IMR-90 (cell line): ENCODE results near the gene WDR27. TPM values are rescaled to one million over a fixed set of nuclear protein-coding genes. Genes with fewer than 3 reads are reported as not detected.

ENCODE experiments used
- ATAC-seq: fragments of 200-7000 bp; cut with Tn5 transposase; 2 replicates; pipeline ENCODE4 v1.9.1; 2020; ENCODE audit warnings: low read depth, mild to moderate bottlenecking, moderate library complexity
- BruUV-seq: library from RNA; stranded (reverse); fragments of 400-500 nt; replicated peaks from 2 replicates; lab custom pipeline; 2021; lab: Mats Ljungman, UMichigan
- CTCF ChIA-PET: fragments of 300-600 bp; formaldehyde crosslinking; extraction: SDS; loops from one replicate; lab custom pipeline; 2021; ENCODE audit warnings: antibody characterized with exemption; lab: Yijun Ruan, JAX
- POLR2A ChIA-PET: fragments of 300-600 bp; sonication (Branson Sonifier 250); formaldehyde crosslinking; loops from one replicate; lab custom pipeline; 2022; ENCODE audit warnings: antibody characterized with exemption; ENCODE audit not compliant: unreplicated experiment; lab: Charles Lee
- DNase-seq: peaks from one replicate; pipeline ENCODE4 v3.0.0; 2013
- H2AFZ ChIP-seq: replicated peaks from 2 replicates; pipeline ENCODE3; 2013; ENCODE audit warnings: low read length, mild to moderate bottlenecking; ENCODE audit not compliant: poor library complexity
- H2AK5ac ChIP-seq: 2 replicates; pipeline ENCODE4 v1.6.1; 2013; ENCODE audit warnings: low read depth, low read length, inconsistent platforms
- H2AK9ac ChIP-seq: replicated peaks from 2 replicates; pipeline ENCODE3; 2013; ENCODE audit warnings: mild to moderate bottlenecking, low read depth, low read length, moderate library complexity; ENCODE audit not compliant: poor library complexity
- H2BK120ac ChIP-seq: 2 replicates; pipeline ENCODE4 v1.6.1; 2013; ENCODE audit warnings: low read depth, low read length, inconsistent platforms
- H2BK15ac ChIP-seq: 3 replicates; pipeline ENCODE4 v1.6.1; 2013; ENCODE audit warnings: low read depth, low read length, inconsistent platforms
- H2BK20ac ChIP-seq: 2 replicates; pipeline ENCODE4 v1.6.1; 2013; ENCODE audit warnings: low read depth, mild to moderate bottlenecking, inconsistent platforms, low read length, moderate library complexity
- H2BK5ac ChIP-seq: 2 replicates; pipeline ENCODE4 v1.6.1; 2013; ENCODE audit warnings: mild to moderate bottlenecking, low read depth, low read length, inconsistent platforms; ENCODE audit not compliant: poor library complexity, severe bottlenecking
- H3K14ac ChIP-seq: replicated peaks from 2 replicates; pipeline ENCODE4 v1.6.1; 2013; ENCODE audit warnings: low read depth, low read length, inconsistent platforms
- H3K18ac ChIP-seq: 2 replicates; pipeline ENCODE4 v1.6.1; 2013; ENCODE audit warnings: low read depth, low read length, control low read depth
- H3K23ac ChIP-seq: 2 replicates; pipeline ENCODE4 v1.6.1; 2013; ENCODE audit warnings: low read depth, low read length, inconsistent platforms
- H3K27ac ChIP-seq: 2 replicates; pipeline ENCODE4 v1.5.1; 2013; ENCODE audit warnings: mild to moderate bottlenecking, control low read depth, low read length; ENCODE audit not compliant: insufficient read depth
- H3K27me3 ChIP-seq: 2 replicates; pipeline ENCODE4 v1.6.1; 2013; ENCODE audit warnings: low read length; ENCODE audit not compliant: control insufficient read depth, insufficient read depth
- H3K36me3 ChIP-seq: 2 replicates; pipeline ENCODE4 v1.6.1; 2013; ENCODE audit warnings: low read length, mixed read lengths; ENCODE audit not compliant: control insufficient read depth, insufficient read depth
- H3K4ac ChIP-seq: 2 replicates; pipeline ENCODE4 v1.6.1; 2013; ENCODE audit warnings: low read depth, low read length, inconsistent platforms
- H3K4me1 ChIP-seq: 2 replicates; pipeline ENCODE4 v1.6.1; 2013; ENCODE audit warnings: low read length, mixed read lengths; ENCODE audit not compliant: control insufficient read depth, insufficient read depth
- H3K4me2 ChIP-seq: 2 replicates; pipeline ENCODE4 v1.6.1; 2013; ENCODE audit warnings: low read depth, mild to moderate bottlenecking, control low read depth, low read length, moderate library complexity
- H3K4me3 ChIP-seq: 2 replicates; pipeline ENCODE4 v1.5.1; 2013; ENCODE audit warnings: low read depth, mild to moderate bottlenecking, control low read depth, low read length, moderate library complexity; ENCODE audit not compliant: insufficient read depth
- H3K56ac ChIP-seq: 2 replicates; pipeline ENCODE4 v1.6.1; 2013; ENCODE audit warnings: low read length, inconsistent platforms; ENCODE audit not compliant: insufficient read depth; ENCODE audit errors: extremely low read depth
- H3K79me1 ChIP-seq, 2 experiments: 2 replicates each; pipeline ENCODE4 v1.6.1; 2013; ENCODE audit warnings: low read length in 2 of 2, inconsistent platforms in 1 of 2, low read depth in 1 of 2
- H3K9ac ChIP-seq: 2 replicates; pipeline ENCODE4 v1.6.1; 2013; ENCODE audit warnings: low read depth, low read length, control low read depth
- H3K9me1 ChIP-seq: 2 replicates; pipeline ENCODE4 v1.6.1; 2013; ENCODE audit warnings: low read length, inconsistent platforms; ENCODE audit not compliant: insufficient read depth
- H3K9me3 ChIP-seq: 2 replicates; pipeline ENCODE4 v1.6.1; 2013; ENCODE audit warnings: low read length; ENCODE audit not compliant: control insufficient read depth, insufficient read depth
- H4K20me1 ChIP-seq: 2 replicates; pipeline ENCODE4 v1.6.1; 2013; ENCODE audit warnings: low read length, inconsistent platforms; ENCODE audit not compliant: insufficient read depth
- H4K5ac ChIP-seq: 2 replicates; pipeline ENCODE4 v1.6.1; 2013; ENCODE audit warnings: mild to moderate bottlenecking, low read depth, low read length, control low read depth
- H4K8ac ChIP-seq, 2 experiments: 2 replicates each; pipeline ENCODE4 v1.6.1; 2013; ENCODE audit warnings: low read depth in 2 of 2, low read length in 2 of 2, control low read depth in 1 of 2, inconsistent platforms in 1 of 2
- H4K91ac ChIP-seq: 2 replicates; pipeline ENCODE4 v1.6.1; 2013; ENCODE audit warnings: low read depth, low read length, inconsistent platforms; ENCODE audit not compliant: insufficient read depth
- BHLHE40 ChIP-seq: fragments of 150-350 bp; IDR thresholded peaks from 2 replicates; pipeline ENCODE4 v1.6.1; 2016; ENCODE audit warnings: mild to moderate bottlenecking, low read depth, low read length
- CTCF ChIP-seq: conservative IDR thresholded peaks from 2 replicates; pipeline ENCODE4 v1.5.1; 2012; ENCODE audit warnings: mild to moderate bottlenecking, low read depth, low read length, improper control_type of control experiment
- MAFK ChIP-seq: IDR thresholded peaks from 2 replicates; pipeline ENCODE4 v1.6.1; 2012; ENCODE audit warnings: low read depth, low read length, improper control_type of control experiment
- POLR2A ChIP-seq: IDR thresholded peaks from 2 replicates; pipeline ENCODE4 v1.6.1; 2012; ENCODE audit warnings: mild to moderate bottlenecking, low read depth, low read length
- RAD21 ChIP-seq: IDR thresholded peaks from 2 replicates; pipeline ENCODE4 v1.6.1; 2012; ENCODE audit warnings: low read length, improper control_type of control experiment
- WGBS, 2 experiments: methylation state at CpG; one replicate each; pipeline versions ENCODE4 v1.1.5 to v1.1.7; 2013; ENCODE audit warnings: missing lambda C conversion rate in 2 of 2; ENCODE audit not compliant: insufficient read length in 1 of 2; ENCODE audit errors: extremely low coverage in 2 of 2; 5-methylcytosine and 5-hydroxymethylcytosine counted together
- dilution Hi-C: fragments of 300-500 bp; cut with HindIII; formaldehyde crosslinking; loops from one replicate; pipeline ENCODE4 v1.14.3; 2018; ENCODE audit warnings: low sequenced_read_pairs; ENCODE audit not compliant: unreplicated experiment
- in situ Hi-C: fragments of 300-500 bp; cut with MboI; formaldehyde crosslinking; loops from 3 replicates; pipeline ENCODE4 v1.14.3; 2019; ENCODE audit warnings: low sequenced_read_pairs, inconsistent platforms, mixed read lengths
- intact Hi-C: fragments of 100-400 bp; cut with micrococcal nuclease; formaldehyde crosslinking; loops from 2 replicates; pipeline ENCODE4 v1.10.0; 2022
- polyA plus RNA-seq, 3 experiments: library from polyadenylated mRNA; depleted of rRNA; stranded (reverse); fragments of >200 nt; gene quantifications; 2 replicates each; pipeline ENCODE4 v1.2.3, GENCODE V29; 2012; ENCODE audit warnings: low replicate concordance in 1 of 3
- total RNA-seq: library from RNA; depleted of rRNA; stranded (reverse); fragments of >200 nt; gene quantifications from 2 replicates; pipeline ENCODE4 v1.2.3, GENCODE V29; 2012

The WDR27 gene
- total and polyA plus RNA-seq, 2 of the 4 experiments (the other 2 are of a cell fraction), result 7.0 to 18.5 TPM

GRCh38 chr6:169573883-169574282 lies 127.9 kb downstream of the WDR27 start:
- no peak overlapping the region for H4K5ac ChIP-seq
- no peak overlapping the region for H3K9ac ChIP-seq
- H3K23ac ChIP-seq, result no peak overlapping the region
- H2AFZ ChIP-seq, result no peak overlapping the region
- H4K91ac ChIP-seq, result no peak overlapping the region
- dilution Hi-C loops (no loop called here), intact Hi-C loops (no loop called here), in situ Hi-C loops (no loop called here)
- no peak overlapping the region for H2BK5ac ChIP-seq
- no peak overlapping the region for H3K18ac ChIP-seq
- no peak overlapping the region for H2BK120ac ChIP-seq
- no peak overlapping the region for H3K27ac ChIP-seq
- no peaks in the 10 kb centered on the region for H3K27me3 ChIP-seq
- no peak overlapping the region for H3K14ac ChIP-seq
- DNase-seq (no peak), ATAC-seq (no peak)
- H3K79me1 ChIP-seq, result no peaks in the 10 kb centered on the region
- H3K4me2 ChIP-seq, result no peak overlapping the region
- TF ChIP-seq MAFK (no peak), CTCF (no peak), BHLHE40 (no peak), POLR2A (no peak), RAD21 (no peak)
- peaks cover 3% of the 10 kb centered on the region; the same call in 1 of the 2 replicates for H3K9me1 ChIP-seq
- peaks cover 1% of the 10 kb centered on the region for H3K36me3 ChIP-seq
- no peak overlapping the region for H4K8ac ChIP-seq
- H2AK5ac ChIP-seq, result 0 out of 2 replicates have a peak overlapping the region, but pooled peaks have one; percentile 1
- H2BK20ac ChIP-seq, result no peak overlapping the region
- H2AK9ac ChIP-seq, result no peak overlapping the region
- no peaks in the 10 kb centered on the region for H3K9me3 ChIP-seq
- no peak overlapping the region for H3K4me3 ChIP-seq
- peaks cover 5% of the 10 kb centered on the region for H3K4me1 ChIP-seq
- no peak overlapping the region for H2BK15ac ChIP-seq
- CTCF ChIA-PET, result no interaction called here
- no peak overlapping the region for H3K4ac ChIP-seq
- H3K56ac ChIP-seq, result no peak overlapping the region
- WGBS, 2 experiments, result 100% methylated on average over 1 of the region's 5 CpGs; no CpG with 5 or more reads in 1 of the 2 experiments
- BruUV-seq, result no TSS peak
- POLR2A ChIA-PET, result no interaction called here
- H4K20me1 ChIP-seq, result no peaks in the 10 kb centered on the region; the same call in 1 of the 2 replicates
